KMS-11 (cell line): ENCODE data around the gene HCN1.

Experiments
- H2AFZ ChIP-seq: fragments of 200-600 bp; sonication (generic); 2 replicates; pipeline ENCODE4 v1.6.1; 2016; ENCODE audit warnings: antibody characterized with exemption, mixed run types, low read depth
- H3K27ac ChIP-seq: fragments of 200-600 bp; sonication (generic); 2 replicates; pipeline ENCODE4 v1.6.1; 2016; ENCODE audit warnings: mild to moderate bottlenecking, mixed run types
- H3K27me3 ChIP-seq: fragments of 200-600 bp; sonication (generic); 2 replicates; pipeline ENCODE4 v1.6.1; 2017; ENCODE audit warnings: mild to moderate bottlenecking, low read depth, mixed run types, moderate library complexity; ENCODE audit not compliant: insufficient read depth
- H3K36me3 ChIP-seq: fragments of 200-600 bp; sonication (generic); 2 replicates; pipeline ENCODE4 v1.6.1; 2017; ENCODE audit warnings: mild to moderate bottlenecking, mixed run types; ENCODE audit not compliant: insufficient read depth
- H3K4me1 ChIP-seq: fragments of 200-600 bp; sonication (generic); 2 replicates; pipeline ENCODE4 v1.6.1; 2016; ENCODE audit warnings: mild to moderate bottlenecking, low read depth, mixed run types; ENCODE audit not compliant: poor library complexity, severe bottlenecking
- H3K4me2 ChIP-seq: fragments of 200-600 bp; sonication (generic); 2 replicates; pipeline ENCODE4 v1.7.0; 2016; ENCODE audit warnings: mild to moderate bottlenecking, mixed run types
- H3K4me3 ChIP-seq: fragments of 200-600 bp; sonication (generic); IDR thresholded peaks from 2 replicates; pipeline ENCODE4 v1.6.1; 2017; ENCODE audit warnings: low read depth, low read length, mixed read lengths; ENCODE audit not compliant: insufficient read depth
- H3K79me2 ChIP-seq: fragments of 200-600 bp; sonication (generic); 2 replicates; pipeline ENCODE4 v1.6.1; 2016; ENCODE audit warnings: low read depth, mixed run types; ENCODE audit not compliant: insufficient read depth
- H3K9ac ChIP-seq: fragments of 200-600 bp; sonication (generic); 2 replicates; pipeline ENCODE4 v1.6.1; 2016; ENCODE audit warnings: mild to moderate bottlenecking, mixed run types
- H4K20me1 ChIP-seq: fragments of 200-600 bp; sonication (generic); 2 replicates; pipeline ENCODE4 v1.6.1; 2016; ENCODE audit warnings: mild to moderate bottlenecking, mixed run types; ENCODE audit not compliant: insufficient read depth
- CTCF ChIP-seq: fragments of 200-600 bp; sonication (generic); conservative IDR thresholded peaks from 2 replicates; pipeline ENCODE4 v1.6.1; 2017; ENCODE audit warnings: low read depth, mild to moderate bottlenecking, antibody characterized with exemption, low read length, moderate library complexity, mixed read lengths

Gene HCN1

GRCh38 chr5:45437752-45438151, 258.4 kb downstream of the HCN1 start:
- H3K4me1 ChIP-seq = no peaks in the 10 kb centered on the region
- no peaks in the 10 kb centered on the region for H4K20me1 ChIP-seq
- H3K79me2 ChIP-seq = no peaks in the 10 kb centered on the region
- no peaks in the 10 kb centered on the region; the same call in 1 of the 2 replicates for H3K36me3 ChIP-seq
- no peak for TF ChIP-seq CTCF
- H3K4me3 ChIP-seq = no peak overlapping the region
- no peak overlapping the region for H3K4me2 ChIP-seq
- no peaks in the 10 kb centered on the region for H3K27me3 ChIP-seq
- H3K27ac ChIP-seq = no peak overlapping the region
- no peak overlapping the region for H3K9ac ChIP-seq
- no peak overlapping the region for H2AFZ ChIP-seq

- TF ChIP-seq CTCF = no peak
- no peak overlapping the region for H2AFZ ChIP-seq
- H3K4me3 ChIP-seq = no peak overlapping the region
- no peak overlapping the region for H3K9ac ChIP-seq
- no peaks in the 10 kb centered on the region for H4K20me1 ChIP-seq
- H3K36me3 ChIP-seq = no peaks in the 10 kb centered on the region
- no peak overlapping the region for H3K4me2 ChIP-seq
- no peaks in the 10 kb centered on the region for H3K79me2 ChIP-seq
- no peaks in the 10 kb centered on the region for H3K27me3 ChIP-seq
- H3K4me1 ChIP-seq = no peaks in the 10 kb centered on the region
- H3K27ac ChIP-seq = no peak overlapping the region
These were observed 278.7 kb downstream of the HCN1 start for GRCh38 chr5:45417285-45417998.

DNA sequence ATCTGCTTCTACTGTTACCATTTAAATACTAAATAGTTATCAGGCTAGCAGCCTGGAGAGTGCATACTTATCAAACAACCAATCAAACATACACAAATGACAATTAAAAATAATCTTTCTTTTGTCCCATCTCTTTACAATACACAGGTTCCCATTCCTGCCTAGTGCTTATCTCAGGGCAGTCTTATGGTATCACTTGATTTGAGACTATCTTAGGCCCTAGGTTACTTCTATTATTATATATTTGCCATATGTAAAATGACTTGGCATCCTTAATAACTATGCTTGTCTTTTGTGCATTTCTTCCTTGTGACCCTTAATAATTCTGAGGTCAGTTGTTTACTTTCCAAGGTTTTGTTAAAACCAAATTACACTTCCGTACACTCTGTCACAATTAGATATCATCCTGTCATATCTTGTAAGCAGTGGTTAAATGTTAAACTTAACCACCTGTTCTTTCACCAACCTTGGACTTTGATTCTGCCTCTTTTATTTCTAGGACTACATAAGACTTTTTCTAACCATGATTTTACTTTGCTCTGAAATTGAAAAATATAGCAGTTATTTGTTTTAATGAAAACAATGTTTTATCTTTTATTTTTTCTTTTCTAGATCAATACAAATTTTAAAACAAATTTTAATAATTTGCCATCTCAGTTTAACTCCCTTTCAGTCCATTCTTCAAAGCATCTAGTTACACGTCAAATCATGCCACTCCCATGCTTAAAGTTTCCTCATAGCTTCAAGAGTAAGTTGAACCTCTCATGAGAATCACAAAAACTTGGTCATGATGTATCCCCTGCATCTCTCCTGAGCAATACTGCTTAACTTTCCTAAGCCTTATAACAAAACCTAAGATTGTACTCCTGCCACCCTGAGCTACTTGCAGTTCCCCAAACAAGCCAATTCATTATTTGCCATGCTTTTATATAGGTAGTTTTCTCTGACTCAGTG, 281.3 kb downstream of the HCN1 start:
- no peak overlapping the region for H3K4me3 ChIP-seq
- H3K4me1 ChIP-seq = no peaks in the 10 kb centered on the region
- H3K27ac ChIP-seq = no peak overlapping the region
- H3K9ac ChIP-seq = no peak overlapping the region
- H3K79me2 ChIP-seq = no peaks in the 10 kb centered on the region
- H2AFZ ChIP-seq = no peak overlapping the region
- TF ChIP-seq CTCF = no peak
- no peak overlapping the region for H3K4me2 ChIP-seq
- no peaks in the 10 kb centered on the region for H3K36me3 ChIP-seq
- H3K27me3 ChIP-seq = no peaks in the 10 kb centered on the region
- no peaks in the 10 kb centered on the region for H4K20me1 ChIP-seq

- H3K27me3 ChIP-seq = no peaks in the 10 kb centered on the region
- H3K4me2 ChIP-seq = no peak overlapping the region
- H3K4me3 ChIP-seq = no peak overlapping the region
- no peaks in the 10 kb centered on the region for H3K4me1 ChIP-seq
- H2AFZ ChIP-seq = no peak overlapping the region
- no peak for TF ChIP-seq CTCF
- H3K36me3 ChIP-seq = no peaks in the 10 kb centered on the region
- H3K27ac ChIP-seq = no peak overlapping the region
- no peaks in the 10 kb centered on the region for H4K20me1 ChIP-seq
- H3K9ac ChIP-seq = no peak overlapping the region
- no peaks in the 10 kb centered on the region for H3K79me2 ChIP-seq
These were observed 284.1 kb downstream of the HCN1 start for GRCh38 chr5:45411971-45412612.
